Glomerular endothelial cell (primary cell): ENCODE data around the gene U2AF2. TPM values are rescaled to one million over a fixed set of nuclear protein-coding genes. Genes with fewer than 3 reads are reported as not detected.

ENCODE experiments used
- DNase-seq: peaks from one replicate; pipeline ENCODE4 v3.0.0-alpha.2; 2011; ENCODE audit warnings: low read depth, low spot score; ENCODE audit errors: extremely low read depth
- total RNA-seq: library from RNA; depleted of rRNA; stranded (reverse); fragments of >200 nt; gene quantifications from 2 replicates; pipeline ENCODE4 v1.2.3, GENCODE V29; 2015

The U2AF2 gene
- total RNA-seq, 1 donor from 2014 or later: 150 TPM

GRCh38 chr19:55654323-55654867, 440 bp upstream of the U2AF2 start:
- peak; percentile 98 for DNase-seq

GRCh38 chr19:55655648-55656040, 809 bp downstream of the U2AF2 start:
- DNase-seq: no peak

GRCh38 chr19:55656552-55656951, 1.7 kb downstream of the U2AF2 start:
- DNase-seq: no peak

GRCh38 chr19:55656988-55657747, 2.3 kb downstream of the U2AF2 start:
- DNase-seq: no peak

GRCh38 chr19:55658846-55659459, 4.1 kb downstream of the U2AF2 start:
- no peak for DNase-seq

- no peak for DNase-seq
These were observed 5.0 kb downstream of the U2AF2 start for GRCh38 chr19:55659822-55660221.

- DNase-seq: no peak
These were observed 5.6 kb downstream of the U2AF2 start for GRCh38 chr19:55660404-55660803.

GRCh38 chr19:55660991-55661390, 6.2 kb downstream of the U2AF2 start:
- no peak for DNase-seq

GRCh38 chr19:55661826-55662225, 7.0 kb downstream of the U2AF2 start:
- DNase-seq: no peak

- no peak for DNase-seq
These were observed 9.2 kb downstream of the U2AF2 start for GRCh38 chr19:55663846-55664536.

- DNase-seq: no peak
These were observed 11.6 kb downstream of the U2AF2 start for GRCh38 chr19:55666343-55667005.

- DNase-seq: no peak
These were observed 12.2 kb downstream of the U2AF2 start for GRCh38 chr19:55667006-55667381.

GRCh38 chr19:55667511-55667910, 12.7 kb downstream of the U2AF2 start:
- no peak for DNase-seq

- DNase-seq: no peak
These were observed 13.1 kb downstream of the U2AF2 start for GRCh38 chr19:55667958-55668357.

- DNase-seq: no peak
These were observed 13.9 kb downstream of the U2AF2 start for GRCh38 chr19:55668603-55669348.

- DNase-seq: no peak
These were observed 14.8 kb downstream of the U2AF2 start for GRCh38 chr19:55669418-55670279.

- DNase-seq: no peak
These were observed 15.6 kb downstream of the U2AF2 start for GRCh38 chr19:55670280-55671053.

GRCh38 chr19:55671054-55671378, 16.2 kb downstream of the U2AF2 start:
- DNase-seq: no peak

- DNase-seq: no peak
These were observed 17.6 kb downstream of the U2AF2 start for GRCh38 chr19:55672418-55672817.
